BLaER1 (cell line): ENCODE data around the gene LMF2.

Experiments used
- H3K27ac ChIP-seq: shearing (Covaris generic); formaldehyde crosslinking; 2 replicates; pipeline ENCODE4 v1.8.1; 2022
- H3K27me3 ChIP-seq: shearing (Covaris generic); formaldehyde crosslinking; 2 replicates; pipeline ENCODE4 v1.8.1; 2022
- H3K36me3 ChIP-seq: shearing (Covaris generic); formaldehyde crosslinking; 2 replicates; pipeline ENCODE4 v1.8.1; 2022
- H3K4me1 ChIP-seq: shearing (Covaris generic); formaldehyde crosslinking; 2 replicates; pipeline ENCODE4 v1.8.1; 2022
- H3K4me2 ChIP-seq: shearing (Covaris generic); formaldehyde crosslinking; 2 replicates; pipeline ENCODE4 v1.8.1; 2022
- H3K4me3 ChIP-seq: shearing (Covaris generic); formaldehyde crosslinking; 2 replicates; pipeline ENCODE4 v1.8.1; 2022
- H3K9ac ChIP-seq: shearing (Covaris generic); formaldehyde crosslinking; 2 replicates; pipeline ENCODE4 v1.8.1; 2022
- H3K9me3 ChIP-seq: shearing (Covaris generic); formaldehyde crosslinking; 2 replicates; pipeline ENCODE4 v1.8.1; 2022
- H4K20me1 ChIP-seq: shearing (Covaris generic); formaldehyde crosslinking; 2 replicates; pipeline ENCODE4 v1.8.1; 2022
- Cebpa-rat ChIP-seq: shearing (Covaris generic); IDR thresholded peaks from 2 replicates; pipeline ENCODE4 v1.8.1; 2022

The LMF2 gene

DNA sequence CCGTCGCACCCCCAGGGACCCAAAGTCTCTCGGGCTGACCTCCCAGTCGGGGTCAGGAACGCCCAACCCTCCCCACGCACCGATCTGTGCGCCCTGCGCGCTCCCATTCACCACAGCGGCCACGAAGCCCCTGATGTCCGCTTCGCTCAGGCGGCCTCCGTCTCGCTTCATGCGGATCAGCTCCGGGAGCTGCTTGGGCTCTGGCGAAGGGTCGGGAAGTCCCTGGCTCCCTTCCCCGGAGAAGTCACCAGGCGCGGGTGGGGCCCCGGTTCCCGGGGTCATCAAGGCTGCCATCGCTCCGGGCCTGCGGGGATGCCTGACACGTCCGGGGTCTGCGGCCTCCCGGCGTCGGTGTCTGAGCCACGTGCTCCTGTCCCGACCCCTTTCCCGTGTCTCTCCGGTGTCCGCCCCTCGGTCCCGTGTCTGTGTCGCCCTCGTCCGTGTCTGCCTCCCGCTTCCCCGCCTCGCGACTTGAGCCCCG is 22.0 kb upstream of the LMF2 start:
- no peak overlapping the region for H3K27ac ChIP-seq
- peak overlapping the region; percentile 73 for H3K4me2 ChIP-seq
- H3K4me1 ChIP-seq = peaks cover 49% of the 10 kb centered on the region
- H3K9ac ChIP-seq = no peak overlapping the region
- H3K9me3 ChIP-seq = peaks cover 18% of the 10 kb centered on the region
- TF ChIP-seq Cebpa-rat = no peak
- H3K36me3 ChIP-seq = no peaks in the 10 kb centered on the region
- peak overlapping the region; percentile 63 for H3K4me3 ChIP-seq
- H4K20me1 ChIP-seq = peaks cover 43% of the 10 kb centered on the region
- peaks cover 67% of the 10 kb centered on the region for H3K27me3 ChIP-seq

DNA sequence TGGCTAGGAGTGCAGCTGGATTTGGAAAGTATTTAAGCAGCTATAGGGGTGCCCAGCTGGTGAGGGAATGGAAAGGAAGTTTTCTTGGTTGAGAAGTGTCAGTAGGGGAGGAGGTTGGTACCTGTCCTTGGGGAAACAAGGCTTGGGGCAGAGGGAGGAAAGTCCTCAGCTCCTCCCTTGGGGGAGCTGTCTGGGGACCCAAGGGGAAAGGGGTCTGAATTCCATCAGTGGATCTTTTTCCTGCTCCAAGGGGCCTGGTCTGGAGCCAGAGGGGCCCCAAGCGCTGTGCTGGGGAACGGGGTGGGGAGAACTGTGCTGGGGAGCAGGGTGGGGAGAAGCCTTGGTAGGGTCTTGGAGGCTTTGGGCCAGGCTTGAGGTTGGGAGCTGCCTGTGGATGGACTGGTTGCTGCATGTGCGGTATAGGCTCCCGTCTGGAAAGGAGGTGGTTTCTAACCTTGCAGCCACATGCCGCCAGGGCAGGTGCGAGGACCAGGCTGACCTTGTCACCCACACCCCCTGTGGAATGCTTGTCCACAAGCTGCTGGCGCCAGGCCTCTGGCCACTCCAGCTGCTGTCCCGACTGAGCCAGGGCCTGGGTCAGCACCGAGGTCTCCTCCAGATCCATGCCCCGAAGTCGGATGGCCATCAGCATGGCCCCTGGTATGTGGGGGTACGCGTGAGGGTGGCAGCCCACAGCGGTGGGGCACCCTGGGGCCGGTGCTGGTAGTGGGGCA is 21.3 kb upstream of the LMF2 start:
- no peak overlapping the region for H3K9ac ChIP-seq
- no peak overlapping the region for H3K27ac ChIP-seq
- peaks cover 4% of the 10 kb centered on the region for H3K36me3 ChIP-seq
- H3K9me3 ChIP-seq = peaks cover 18% of the 10 kb centered on the region
- TF ChIP-seq Cebpa-rat = no peak
- peaks cover 50% of the 10 kb centered on the region for H4K20me1 ChIP-seq
- H3K27me3 ChIP-seq = peaks cover 61% of the 10 kb centered on the region
- peak overlapping the region; percentile 28 for H3K4me2 ChIP-seq
- peaks cover 55% of the 10 kb centered on the region for H3K4me1 ChIP-seq
- H3K4me3 ChIP-seq = no peak overlapping the region

DNA sequence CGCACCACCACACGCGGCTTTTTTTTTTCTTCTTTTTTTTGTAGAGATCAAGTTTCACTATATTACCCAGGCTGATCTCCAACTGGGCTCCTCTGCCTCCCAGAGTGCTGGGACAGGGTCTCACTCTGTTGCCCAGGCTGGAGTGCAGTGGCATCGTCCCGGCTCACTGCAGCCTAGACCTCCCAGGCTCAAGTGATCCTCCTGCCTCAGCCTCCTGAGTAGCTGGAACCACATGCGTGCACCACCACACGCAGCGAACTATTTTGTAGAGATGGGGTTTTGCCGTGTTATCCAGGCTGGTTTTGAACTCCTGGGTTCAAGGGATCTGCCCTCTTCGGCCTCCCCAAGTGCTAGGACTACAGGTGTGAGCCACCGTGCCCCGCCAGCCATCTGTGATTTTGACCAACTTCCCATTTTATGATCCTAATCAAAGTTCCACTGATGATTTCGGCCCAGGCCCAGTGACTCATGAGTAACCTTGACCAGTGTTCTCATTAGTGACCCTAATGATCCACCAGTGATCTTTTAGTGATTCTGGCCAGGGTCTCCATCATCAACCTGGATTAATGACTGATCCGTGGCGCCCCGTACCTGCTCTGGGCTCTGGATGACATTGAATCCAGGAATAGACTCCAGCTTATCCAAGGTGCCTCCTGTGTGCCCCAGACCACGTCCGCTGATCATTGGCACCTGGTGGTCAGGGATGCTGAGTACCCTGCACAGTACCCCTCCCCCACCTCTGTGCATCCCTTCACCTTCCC is 20.6 kb upstream of the LMF2 start:
- H3K9me3 ChIP-seq = peaks cover 18% of the 10 kb centered on the region
- H3K4me1 ChIP-seq = peaks cover 57% of the 10 kb centered on the region
- peaks cover 53% of the 10 kb centered on the region for H3K27me3 ChIP-seq
- H3K36me3 ChIP-seq = peaks cover 11% of the 10 kb centered on the region
- no peak overlapping the region for H3K4me3 ChIP-seq
- peaks cover 57% of the 10 kb centered on the region for H4K20me1 ChIP-seq
- no peak for TF ChIP-seq Cebpa-rat
- no peak overlapping the region for H3K27ac ChIP-seq
- H3K9ac ChIP-seq = no peak overlapping the region
- peak overlapping the region; percentile 28 for H3K4me2 ChIP-seq

DNA sequence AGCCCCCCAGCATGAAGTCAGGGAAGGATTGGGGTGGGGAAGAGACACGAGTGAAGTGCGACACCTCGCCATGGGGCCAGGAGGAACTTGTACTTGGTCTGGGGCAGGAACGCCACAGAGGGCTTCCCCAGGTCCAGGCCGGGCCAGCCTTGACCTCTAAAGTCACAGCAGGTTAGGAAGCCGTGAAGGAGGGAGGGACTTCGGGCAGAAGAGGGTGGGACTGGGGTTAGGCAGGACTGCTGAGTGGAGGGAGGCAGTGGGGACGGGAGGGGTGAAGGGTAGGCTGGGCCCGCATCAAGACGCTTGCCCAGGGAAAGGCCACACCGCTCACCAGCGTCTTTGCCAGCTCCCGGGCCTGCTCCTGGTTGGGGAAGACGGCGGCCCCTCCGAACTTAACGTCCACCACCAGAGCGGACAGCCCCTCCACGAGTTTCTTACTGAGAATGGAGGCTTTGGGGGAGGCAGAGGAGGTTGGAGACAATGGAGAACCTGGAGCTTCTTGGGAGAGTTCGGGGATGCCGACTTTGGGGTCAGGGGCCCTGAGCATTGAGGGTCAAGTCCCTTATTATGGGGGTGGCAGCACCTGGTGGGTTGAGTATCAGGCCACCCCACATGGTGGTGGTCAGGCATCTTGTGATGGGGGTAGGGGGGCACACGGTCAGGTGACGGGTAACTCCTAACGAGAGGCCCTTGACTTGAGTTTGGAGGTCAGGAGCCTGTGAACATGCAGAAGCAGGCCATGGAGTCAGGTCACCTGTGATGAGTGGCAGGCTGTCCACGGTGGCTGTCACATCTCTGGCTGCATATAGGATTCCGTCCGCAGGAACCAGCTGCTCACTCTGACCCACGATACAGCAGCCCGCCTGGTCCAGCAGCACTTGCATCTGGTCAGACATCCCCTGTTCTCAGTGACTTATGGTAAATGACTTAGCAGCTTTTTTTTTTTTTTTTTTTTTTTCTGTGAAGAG is 19.6 kb upstream of the LMF2 start:
- TF ChIP-seq Cebpa-rat = no peak
- H3K4me3 ChIP-seq = peak overlapping the region; percentile 80
- peaks cover 60% of the 10 kb centered on the region for H4K20me1 ChIP-seq
- peak overlapping the region; percentile 94 for H3K27ac ChIP-seq
- peaks cover 21% of the 10 kb centered on the region for H3K36me3 ChIP-seq
- H3K27me3 ChIP-seq = peaks cover 44% of the 10 kb centered on the region
- peaks cover 18% of the 10 kb centered on the region for H3K9me3 ChIP-seq
- H3K9ac ChIP-seq = peak overlapping the region; percentile 88
- H3K4me1 ChIP-seq = peaks cover 57% of the 10 kb centered on the region
- peak overlapping the region; percentile 94 for H3K4me2 ChIP-seq

DNA sequence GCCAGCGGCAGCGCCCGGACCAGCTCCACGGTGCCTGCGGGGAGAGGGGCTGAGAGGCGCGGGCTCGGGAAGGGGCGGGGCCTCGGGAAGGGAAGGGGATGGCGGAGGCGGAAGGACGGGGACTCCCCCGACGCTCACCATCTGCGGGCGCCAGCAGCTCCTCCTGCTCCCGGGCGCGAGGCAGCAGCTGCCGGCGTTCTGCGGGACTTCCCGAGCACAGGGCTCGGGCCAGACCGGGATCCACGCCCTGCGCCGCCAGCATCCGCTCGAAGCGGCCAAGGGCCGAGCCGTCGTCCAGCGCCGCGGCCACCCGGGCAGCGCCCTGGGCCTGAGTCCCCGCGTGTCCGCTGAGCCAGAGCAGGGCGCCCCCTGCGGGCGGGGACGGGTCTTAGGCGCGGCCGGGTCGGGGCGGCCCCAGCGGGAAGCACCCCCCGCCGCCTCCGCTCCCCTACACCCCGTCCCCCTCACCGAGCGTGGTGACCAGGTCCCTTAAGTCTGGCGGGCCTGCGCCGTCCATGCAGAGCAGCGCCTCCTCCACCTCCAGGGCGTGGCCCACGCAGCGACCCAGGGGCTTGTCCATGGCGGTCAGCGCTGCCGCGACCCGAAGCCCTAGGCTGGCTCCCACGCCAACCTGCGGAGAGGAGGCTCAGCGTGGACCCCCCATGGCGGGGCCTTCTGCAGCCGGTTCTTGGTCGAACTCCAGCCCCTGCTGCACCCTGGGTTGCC is 18.8 kb upstream of the LMF2 start:
- Histone ChIP-seq H3K4me2 (peak overlapping the region; percentile 94), H3K27ac (peak overlapping the region; percentile 94), H3K27me3 (peaks cover 35% of the 10 kb centered on the region), H3K9ac (peak overlapping the region; percentile 88), H4K20me1 (peaks cover 52% of the 10 kb centered on the region), H3K9me3 (peaks cover 18% of the 10 kb centered on the region), H3K36me3 (peaks cover 29% of the 10 kb centered on the region), H3K4me3 (peak overlapping the region; percentile 80), H3K4me1 (peaks cover 54% of the 10 kb centered on the region)
- TF ChIP-seq Cebpa-rat = no peak

DNA sequence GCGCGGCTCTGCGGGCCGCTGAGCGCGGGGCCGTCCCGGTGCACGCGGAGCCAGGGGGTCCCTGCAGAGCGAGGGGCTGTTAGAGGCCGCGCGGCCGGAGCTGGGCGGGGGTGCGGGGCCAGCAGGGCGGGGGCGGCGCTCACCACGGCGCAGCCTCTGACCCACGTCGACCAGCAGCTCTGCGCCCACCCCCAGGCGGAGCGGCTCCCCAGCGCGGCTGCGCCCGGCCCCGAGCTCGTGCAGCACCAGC is 18.3 kb upstream of the LMF2 start:
- H3K9ac ChIP-seq = peak overlapping the region; percentile 88
- H3K9me3 ChIP-seq = peaks cover 16% of the 10 kb centered on the region
- TF ChIP-seq Cebpa-rat = no peak
- peaks cover 34% of the 10 kb centered on the region for H3K36me3 ChIP-seq
- peak overlapping the region; percentile 94 for H3K4me2 ChIP-seq
- peak overlapping the region; percentile 94 for H3K27ac ChIP-seq
- H3K27me3 ChIP-seq = peaks cover 30% of the 10 kb centered on the region
- H4K20me1 ChIP-seq = peaks cover 47% of the 10 kb centered on the region
- H3K4me3 ChIP-seq = peak overlapping the region; percentile 80
- peaks cover 49% of the 10 kb centered on the region for H3K4me1 ChIP-seq

DNA sequence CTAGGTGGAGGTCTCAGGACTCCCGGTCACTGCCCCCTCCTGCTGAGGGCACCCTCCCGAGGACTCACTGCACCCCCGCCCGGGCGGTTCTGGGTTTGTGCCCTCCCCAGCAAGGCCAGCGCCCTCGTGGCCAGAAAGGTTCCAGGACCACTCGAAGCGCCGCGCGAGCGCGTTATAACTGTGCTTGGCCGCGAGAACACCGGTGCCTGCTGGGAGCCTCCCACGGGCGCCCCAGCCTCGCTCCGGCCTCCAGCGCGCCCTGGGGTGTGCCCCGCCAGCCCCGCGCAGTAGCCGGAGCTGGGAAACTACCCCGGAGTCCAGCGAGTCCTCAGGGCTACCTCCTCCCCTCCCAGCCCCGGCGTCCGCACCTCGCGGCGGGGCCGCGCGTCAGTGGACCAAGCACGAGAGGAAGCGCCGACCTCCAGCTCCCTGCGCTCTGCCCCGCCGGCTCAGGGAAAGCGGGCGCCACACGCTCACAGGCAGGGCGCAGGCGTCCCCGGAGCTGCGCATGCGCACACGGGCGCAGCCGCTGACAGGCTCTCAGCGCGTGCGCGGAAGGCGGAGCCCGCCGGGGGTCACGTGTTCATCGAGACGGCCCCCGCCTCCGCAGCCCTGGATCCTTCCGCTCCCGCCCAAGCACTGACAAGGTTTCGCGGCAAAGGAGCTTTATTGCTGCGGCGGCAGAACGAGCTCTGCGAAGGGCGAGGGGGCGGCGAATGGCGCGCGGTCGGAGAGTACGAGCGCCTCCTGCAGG is 17.8 kb upstream of the LMF2 start, which contains the start of gene SCO2:
Gene SCO2, minus strand, starts transcription at position 495 of the 754 bp plus-strand sequence. CDS start 1,187 bp downstream, outside the sequence.
- Histone ChIP-seq H3K4me3 (peak within 1 kb of the TSS; percentile 80), H4K20me1 (peaks cover 42% of the 10 kb centered on the region), H3K4me2 (peak within 1 kb of the TSS; percentile 94), H3K9me3 (peaks cover 11% of the 10 kb centered on the region), H3K27ac (peak within 1 kb of the TSS; percentile 94), H3K9ac (peak within 1 kb of the TSS; percentile 88), H3K4me1 (peaks cover 44% of the 10 kb centered on the region), H3K27me3 (peaks cover 25% of the 10 kb centered on the region), H3K36me3 (peaks cover 39% of the 10 kb centered on the region)
- TF ChIP-seq Cebpa-rat = no peak

DNA sequence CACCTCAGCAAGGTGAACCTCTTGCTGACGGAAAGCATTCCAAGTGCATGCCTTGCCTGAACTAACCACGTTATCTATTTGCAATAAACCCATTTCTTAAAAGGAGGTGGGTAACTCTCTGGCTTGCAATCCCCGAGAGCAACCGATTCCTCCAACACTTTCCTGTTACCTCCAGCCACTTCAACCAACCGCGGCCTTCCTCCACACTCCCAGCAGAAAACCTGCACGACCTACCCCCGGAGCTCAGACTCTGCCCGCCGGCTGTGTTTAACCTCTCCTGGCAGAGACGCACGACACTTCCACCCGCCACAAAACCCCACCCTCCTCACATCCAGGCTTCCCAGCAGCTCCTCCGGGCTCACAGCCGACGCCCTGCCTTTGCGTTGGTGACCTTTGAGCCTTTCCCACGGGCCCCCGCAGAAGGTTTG is 17.2 kb upstream of the LMF2 start:
- Histone ChIP-seq H3K4me3 (peak overlapping the region; percentile 80), H3K9me3 (peaks cover 5% of the 10 kb centered on the region), H3K27ac (peak overlapping the region; percentile 94), H3K4me2 (peak overlapping the region; percentile 94), H3K27me3 (peaks cover 19% of the 10 kb centered on the region), H4K20me1 (peaks cover 36% of the 10 kb centered on the region), H3K36me3 (peaks cover 45% of the 10 kb centered on the region), H3K9ac (peak overlapping the region; percentile 88), H3K4me1 (peaks cover 38% of the 10 kb centered on the region)
- TF ChIP-seq Cebpa-rat = no peak
